ENCODE results near the gene ARHGAP4. TPM values are rescaled to one million over a fixed set of nuclear protein-coding genes. Genes with fewer than 3 reads are reported as not detected.

ARHGAP4 gene
- total RNA-seq, 1 donor from 2014 or later: 69.8 TPM

DNA sequence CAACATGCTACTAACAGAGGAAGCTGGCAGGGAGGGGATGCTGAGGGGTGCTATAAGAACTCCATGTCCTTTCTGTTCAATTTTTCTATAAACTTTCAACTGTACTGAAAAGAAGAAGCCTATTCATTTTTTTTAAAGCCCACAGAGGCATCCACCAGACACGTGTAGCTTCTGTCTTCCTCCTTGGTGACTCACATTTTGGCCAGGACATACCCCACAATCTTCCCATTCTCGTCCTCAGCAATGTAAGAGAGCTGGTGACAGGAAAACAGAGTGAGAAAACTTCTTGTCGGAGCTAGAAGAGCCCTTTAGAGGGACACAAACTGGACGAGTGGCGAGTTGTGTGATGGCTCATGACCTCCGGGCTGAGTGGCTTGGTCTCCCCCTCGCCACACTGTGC lies 7.7 kb upstream of the ARHGAP4 start:
- Histone ChIP-seq H3K9me3 (no peaks in the 10 kb centered on the region), H3K27me3 (no peaks in the 10 kb centered on the region), H3K4me1 (peaks cover 8% of the 10 kb centered on the region), H3K27ac (no peak overlapping the region), H3K36me3 (peaks cover 12% of the 10 kb centered on the region), H3K4me3 (peak overlapping the region; percentile 61)
- DNase-seq: no peak
- no peak for ATAC-seq
- intact Hi-C loops (cut with DNase I): no loop called here
- TF ChIP-seq, protein P1, sequence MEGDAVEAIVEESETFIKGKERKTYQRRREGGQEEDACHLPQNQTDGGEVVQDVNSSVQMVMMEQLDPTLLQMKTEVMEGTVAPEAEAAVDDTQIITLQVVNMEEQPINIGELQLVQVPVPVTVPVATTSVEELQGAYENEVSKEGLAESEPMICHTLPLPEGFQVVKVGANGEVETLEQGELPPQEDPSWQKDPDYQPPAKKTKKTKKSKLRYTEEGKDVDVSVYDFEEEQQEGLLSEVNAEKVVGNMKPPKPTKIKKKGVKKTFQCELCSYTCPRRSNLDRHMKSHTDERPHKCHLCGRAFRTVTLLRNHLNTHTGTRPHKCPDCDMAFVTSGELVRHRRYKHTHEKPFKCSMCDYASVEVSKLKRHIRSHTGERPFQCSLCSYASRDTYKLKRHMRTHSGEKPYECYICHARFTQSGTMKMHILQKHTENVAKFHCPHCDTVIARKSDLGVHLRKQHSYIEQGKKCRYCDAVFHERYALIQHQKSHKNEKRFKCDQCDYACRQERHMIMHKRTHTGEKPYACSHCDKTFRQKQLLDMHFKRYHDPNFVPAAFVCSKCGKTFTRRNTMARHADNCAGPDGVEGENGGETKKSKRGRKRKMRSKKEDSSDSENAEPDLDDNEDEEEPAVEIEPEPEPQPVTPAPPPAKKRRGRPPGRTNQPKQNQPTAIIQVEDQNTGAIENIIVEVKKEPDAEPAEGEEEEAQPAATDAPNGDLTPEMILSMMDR (IDR thresholded peaks at IDR 0.05): no peak

DNA sequence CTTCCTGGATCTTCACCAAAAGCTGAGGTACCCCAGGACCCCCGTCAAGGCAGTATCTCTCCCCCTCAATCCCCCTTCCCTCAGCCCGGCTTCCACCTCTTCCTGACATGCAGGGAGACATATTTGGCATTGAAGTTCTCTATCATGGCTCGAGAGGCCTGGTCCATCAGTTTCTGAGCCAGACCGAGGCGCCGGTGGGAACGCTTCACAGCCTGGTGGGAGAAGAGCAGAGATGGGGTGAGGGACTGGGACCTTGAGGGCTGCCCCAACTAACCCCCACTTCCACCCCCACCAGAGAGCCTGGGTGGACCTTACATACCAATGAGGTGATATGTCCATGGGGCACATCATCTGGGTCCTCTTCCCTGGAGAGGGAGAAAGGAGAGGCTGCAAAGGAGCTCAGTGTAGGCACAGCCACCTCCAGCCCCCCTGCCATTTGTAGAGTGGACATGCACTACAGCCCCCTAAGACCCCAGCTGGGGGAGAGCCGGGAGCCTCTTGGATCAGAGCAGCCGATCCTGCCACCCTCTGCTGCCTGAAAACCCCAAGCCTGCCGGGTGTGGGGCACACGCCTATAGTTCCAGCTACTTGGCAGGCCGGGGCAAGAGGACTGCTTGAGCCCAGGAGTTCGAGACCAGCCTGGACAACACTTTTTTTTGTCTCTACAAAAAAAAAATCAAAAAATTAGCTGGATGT lies 6.3 kb upstream of the ARHGAP4 start:
- TF ChIP-seq, protein P1 (IDR thresholded peaks at IDR 0.05): no peak
- no peaks in the 10 kb centered on the region for H3K27me3 ChIP-seq
- ATAC-seq (no peak), DNase-seq (no peak)
- intact Hi-C loops (cut with DNase I): no loop called here
- H3K9me3 ChIP-seq: no peaks in the 10 kb centered on the region
- H3K4me3 ChIP-seq: no peak overlapping the region
- no peak overlapping the region for H3K27ac ChIP-seq
- peaks cover 12% of the 10 kb centered on the region for H3K36me3 ChIP-seq
- peaks cover 8% of the 10 kb centered on the region for H3K4me1 ChIP-seq

DNA sequence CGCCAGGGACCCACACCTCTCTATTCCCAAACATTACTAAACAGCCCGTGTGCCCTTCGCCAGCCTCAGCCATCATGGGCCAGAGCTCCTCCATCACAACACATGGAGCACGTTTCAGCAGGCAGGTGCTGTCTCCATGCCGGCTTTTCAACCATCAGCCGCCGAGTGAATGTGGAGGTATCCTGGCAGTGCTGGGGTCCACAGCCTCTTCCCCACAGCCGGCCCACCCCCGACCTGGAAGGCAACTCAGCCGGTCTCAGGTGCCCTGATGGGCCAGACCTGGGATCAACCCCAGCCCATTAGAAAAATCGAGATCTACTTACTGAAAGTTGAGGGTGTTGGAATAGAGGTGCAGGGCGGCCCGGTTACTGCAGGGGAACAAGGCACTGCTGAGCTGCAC lies 5.7 kb upstream of the ARHGAP4 start:
- no peaks in the 10 kb centered on the region for H3K9me3 ChIP-seq
- TF ChIP-seq, protein P1 (IDR thresholded peaks at IDR 0.05): no peak
- DNase-seq (no peak), ATAC-seq (no peak)
- intact Hi-C loops (cut with DNase I): no loop called here
- H3K27me3 ChIP-seq: no peaks in the 10 kb centered on the region
- no peak overlapping the region for H3K4me3 ChIP-seq
- peaks cover 12% of the 10 kb centered on the region for H3K36me3 ChIP-seq
- H3K4me1 ChIP-seq: peaks cover 8% of the 10 kb centered on the region
- no peak overlapping the region for H3K27ac ChIP-seq

DNA sequence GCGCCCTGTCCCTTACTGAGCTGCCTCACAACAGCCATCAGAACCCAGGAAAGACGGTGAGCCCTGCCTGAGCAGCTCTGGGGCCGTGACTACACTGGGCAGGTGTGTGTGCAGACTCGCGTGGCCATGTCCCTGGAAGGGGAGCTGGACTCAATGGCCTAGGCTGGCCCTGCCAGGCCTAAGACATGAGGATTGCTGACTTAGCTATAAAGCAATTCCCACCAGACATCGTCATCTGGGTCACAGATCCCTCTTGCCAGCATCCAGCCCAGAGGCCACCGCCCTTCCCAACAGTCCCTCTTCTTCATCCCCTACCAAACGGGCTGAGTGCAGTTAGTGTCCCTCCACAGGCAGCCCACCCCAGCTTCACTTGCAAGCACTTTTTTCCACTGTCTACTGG lies 5.1 kb upstream of the ARHGAP4 start:
- intact Hi-C loops (cut with DNase I): no loop called here
- no peak overlapping the region for H3K4me3 ChIP-seq

DNA sequence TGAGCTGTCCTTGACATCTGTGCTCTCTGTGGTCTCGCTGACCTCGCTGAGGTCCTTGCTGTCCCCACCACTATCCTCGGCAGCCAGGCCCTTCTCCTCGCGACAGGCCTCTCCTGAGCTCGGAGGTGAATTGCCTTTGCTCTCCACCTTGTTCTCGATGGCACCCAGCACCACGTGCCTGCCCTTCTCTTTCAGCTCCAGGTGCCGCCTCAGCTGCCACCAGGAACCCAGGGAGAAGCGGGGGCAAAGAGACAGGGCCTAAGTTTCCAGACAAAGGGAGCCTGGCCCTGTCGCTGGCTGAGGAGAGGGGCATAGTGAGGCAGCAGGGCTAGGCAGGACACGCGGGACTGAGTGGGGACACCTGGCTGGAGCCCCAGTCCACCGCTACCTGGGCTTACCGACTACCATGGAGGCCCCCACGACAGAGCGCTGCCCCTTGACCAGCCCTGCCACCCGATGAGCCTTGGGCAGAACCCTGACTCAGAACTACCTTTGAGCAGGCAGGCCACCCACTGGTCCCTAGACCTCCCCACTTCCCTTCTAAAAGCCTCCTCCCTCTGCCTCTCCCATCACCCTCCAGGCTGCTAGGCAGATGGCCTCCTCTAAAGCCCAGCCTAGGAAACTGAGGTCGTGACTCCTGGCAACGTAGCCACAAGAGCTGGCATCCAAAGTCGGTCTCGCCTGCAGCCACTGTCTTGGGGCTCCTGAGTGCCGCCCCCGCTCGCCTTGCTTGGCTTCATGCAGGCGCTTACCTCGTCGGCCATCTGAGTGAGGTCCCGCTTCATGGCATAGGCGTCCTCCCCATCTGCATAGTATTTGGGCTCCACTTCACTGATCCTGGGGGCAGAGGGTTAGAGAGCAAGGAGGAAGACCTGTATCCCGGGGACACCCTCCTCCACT lies 4.2 kb upstream of the ARHGAP4 start:
- DNase-seq (no peak), ATAC-seq (no peak)
- no peak overlapping the region for H3K27ac ChIP-seq
- no peak overlapping the region for H3K4me3 ChIP-seq
- H3K27me3 ChIP-seq: no peaks in the 10 kb centered on the region
- peaks cover 12% of the 10 kb centered on the region for H3K36me3 ChIP-seq
- no peaks in the 10 kb centered on the region for H3K9me3 ChIP-seq
- intact Hi-C loops (cut with DNase I): no loop called here
- TF ChIP-seq, protein P1 (IDR thresholded peaks at IDR 0.05): no peak
- H3K4me1 ChIP-seq: peaks cover 5% of the 10 kb centered on the region

More for the DNA sequence above, 5.1 kb upstream of the ARHGAP4 start:
- ATAC-seq (no peak), DNase-seq (no peak)
- peaks cover 8% of the 10 kb centered on the region for H3K4me1 ChIP-seq
- peaks cover 12% of the 10 kb centered on the region for H3K36me3 ChIP-seq
- TF ChIP-seq, protein P1 (IDR thresholded peaks at IDR 0.05): no peak
- H3K27me3 ChIP-seq: no peaks in the 10 kb centered on the region
- no peak overlapping the region for H3K27ac ChIP-seq
- H3K9me3 ChIP-seq: no peaks in the 10 kb centered on the region

Measured in upper lobe of right lung (tissue), 1 donor.